SK-N-SH (cell line): ENCODE data around the gene BUB1. TPM values are rescaled to one million over a fixed set of nuclear protein-coding genes. Genes with fewer than 3 reads are reported as not detected.

ENCODE experiments used
- CTCF ChIA-PET: fragments of 300-600, 350-600 bp; formaldehyde crosslinking; extraction: SDS; loops from one replicate; lab custom pipeline; 2021; lab: Yijun Ruan, JAX
- POLR2A ChIA-PET: fragments of 350-600 bp; sonication (Branson Sonifier 250); formaldehyde crosslinking; extraction: SDS; loops from one replicate; lab custom pipeline; 2020; ENCODE audit warnings: antibody characterized with exemption, inconsistent platforms; lab: Yijun Ruan, JAX
- DNase-seq: peaks from one replicate; pipeline ENCODE4 v3.0.0; 2012
- H2AFZ ChIP-seq: fragments of 200-600 bp; sonication (generic); 2 replicates; pipeline ENCODE4 v1.8.1; 2016; ENCODE audit warnings: antibody characterized with exemption, mild to moderate bottlenecking, low read depth
- H3F3A ChIP-seq: fragments of 200-600 bp; sonication (generic); replicated peaks from 2 replicates; pipeline ENCODE3; 2016; ENCODE audit warnings: antibody characterized with exemption, mild to moderate bottlenecking; ENCODE audit not compliant: insufficient read depth
- H3K27ac ChIP-seq, 2 experiments: fragments of 200-500 bp in 1 of 2; fragments of 200-600 bp in 1 of 2; sonication (Bioruptor generic) in 1 of 2; sonication (generic), shearing (Covaris generic) in 1 of 2; 2 replicates each; pipeline versions ENCODE4 v1.5.1 to v1.6.1; 2014 to 2016; ENCODE audit warnings: low read depth in 2 of 2, inconsistent platforms in 1 of 2, low read length in 1 of 2, mild to moderate bottlenecking in 1 of 2, mixed read lengths in 1 of 2
- H3K27me3 ChIP-seq: fragments of 200-600 bp; sonication (generic), shearing (Covaris generic); 2 replicates; pipeline ENCODE4 v1.6.1; 2016; ENCODE audit warnings: mixed run types; ENCODE audit not compliant: insufficient read depth
- H3K36me3 ChIP-seq, 2 experiments: fragments of 200-500 bp in 1 of 2; fragments of 200-600 bp in 1 of 2; sonication (Bioruptor generic) in 1 of 2; sonication (generic) in 1 of 2; replicated peaks in 1 of 2; 2 replicates each; pipeline versions ENCODE3 to v1.5.1; 2014 to 2016; ENCODE audit warnings: low read length in 1 of 2, mild to moderate bottlenecking in 1 of 2; ENCODE audit not compliant: insufficient read depth in 2 of 2, control insufficient read depth in 1 of 2
- H3K4me1 ChIP-seq, 2 experiments: fragments of 200-500 bp in 1 of 2; fragments of 200-600 bp in 1 of 2; sonication (Bioruptor generic) in 1 of 2; sonication (generic), shearing (Covaris generic) in 1 of 2; 2 replicates each; pipeline versions ENCODE4 v1.5.1 to v1.6.1; 2014 to 2016; ENCODE audit warnings: low read depth in 1 of 2, low read length in 1 of 2, mixed run types in 1 of 2; ENCODE audit not compliant: insufficient read depth in 2 of 2, control insufficient read depth in 1 of 2
- H3K4me2 ChIP-seq: fragments of 200-600 bp; sonication (generic), shearing (Covaris generic); 2 replicates; pipeline ENCODE4 v1.6.1; 2017; ENCODE audit warnings: mixed run types
- H3K4me3 ChIP-seq, 2 experiments: fragments of 200-500 bp in 1 of 2; fragments of 200-600 bp in 1 of 2; sonication (Bioruptor generic) in 1 of 2; sonication (generic), shearing (Covaris generic) in 1 of 2; 2 replicates each; pipeline versions ENCODE4 v1.5.1 to v1.8.1; 2014 to 2016; ENCODE audit warnings: low read depth in 2 of 2, inconsistent platforms in 1 of 2, low read length in 1 of 2, mild to moderate bottlenecking in 1 of 2, mixed read lengths in 1 of 2, moderate library complexity in 1 of 2
- H3K79me2 ChIP-seq: fragments of 200-600 bp; sonication (generic); 2 replicates; pipeline ENCODE4 v1.8.1; 2017; ENCODE audit warnings: mild to moderate bottlenecking; ENCODE audit not compliant: insufficient read depth
- H3K9ac ChIP-seq: fragments of 200-600 bp; sonication (generic); 2 replicates; pipeline ENCODE4 v1.6.1; 2017; ENCODE audit warnings: mixed run types
- H3K9me2 ChIP-seq: fragments of 200-600 bp; sonication (generic); 2 replicates; pipeline ENCODE4 v1.6.1; 2017; ENCODE audit warnings: mixed run types
- H3K9me3 ChIP-seq: fragments of 200-600 bp; sonication (generic); 2 replicates; pipeline ENCODE4 v1.6.1; 2017; ENCODE audit warnings: mixed run types, mild to moderate bottlenecking, moderate library complexity
- H4K20me1 ChIP-seq: fragments of 200-600 bp; sonication (generic); 2 replicates; pipeline ENCODE4 v1.6.1; 2017; ENCODE audit warnings: mild to moderate bottlenecking, mixed run types; ENCODE audit not compliant: insufficient read depth
- CHD2 ChIP-seq: fragments of 150-350 bp; IDR thresholded peaks from 2 replicates; pipeline ENCODE4 v1.6.1; 2018; ENCODE audit warnings: low read length; ENCODE audit not compliant: partially characterized antibody
- EP300 ChIP-seq, 2 experiments: IDR thresholded peaks; 2 replicates each; pipeline versions ENCODE4 v1.4.0 to v1.6.1; 2012; ENCODE audit warnings: borderline replicate concordance in 1 of 2, low read depth in 1 of 2, low read length in 1 of 2
- EZH2phosphoT487 ChIP-seq: fragments of 200-600 bp; sonication (generic); IDR thresholded peaks from 2 replicates; pipeline ENCODE4 v1.6.1; 2017; ENCODE audit warnings: low read depth, mixed run types, mild to moderate bottlenecking, antibody characterized with exemption, moderate library complexity, borderline replicate concordance
- FOXJ3 ChIP-seq: sonication (generic); formaldehyde crosslinking; IDR thresholded peaks from 2 replicates; pipeline ENCODE4 v1.5.1; 2020; ENCODE audit warnings: mild to moderate bottlenecking, missing genetic modification reagents
- GATA2 ChIP-seq: sonication (generic); formaldehyde crosslinking; IDR thresholded peaks from 2 replicates; pipeline ENCODE4 v1.5.0; 2020; ENCODE audit warnings: mild to moderate bottlenecking, missing genetic modification reagents
- MEF2A ChIP-seq: IDR thresholded peaks from 2 replicates; pipeline ENCODE4 v1.4.0; 2012; ENCODE audit warnings: low read depth, borderline replicate concordance
- MXI1 ChIP-seq: IDR thresholded peaks from 2 replicates; pipeline ENCODE4 v1.6.1; 2012; ENCODE audit warnings: mild to moderate bottlenecking, low read depth, low read length, improper control_type of control experiment
- NRF1 ChIP-seq: IDR thresholded peaks from 2 replicates; pipeline ENCODE4 v1.6.1; 2012; ENCODE audit warnings: low read depth, mild to moderate bottlenecking, low read length
- POLR2AphosphoS5 ChIP-seq: IDR thresholded peaks from 2 replicates; pipeline ENCODE4 v1.6.1; 2012; ENCODE audit warnings: low read depth, low read length
- RCOR1 ChIP-seq: fragments of 150-350 bp; IDR thresholded peaks from 2 replicates; pipeline ENCODE4 v1.6.1; 2017; ENCODE audit warnings: antibody characterized with exemption, low read length
- REST ChIP-seq: IDR thresholded peaks from 2 replicates; pipeline ENCODE4 v1.6.1; 2012; ENCODE audit warnings: mild to moderate bottlenecking, low read depth, low read length, moderate library complexity
- RFX5 ChIP-seq: IDR thresholded peaks from 2 replicates; pipeline ENCODE4 v1.6.1; 2012; ENCODE audit warnings: mild to moderate bottlenecking, improper control_type of control experiment, low read length
- RXRA ChIP-seq: IDR thresholded peaks from 2 replicates; pipeline ENCODE4 v1.4.0; 2012; ENCODE audit warnings: low read depth, mild to moderate bottlenecking, borderline replicate concordance
- SIN3A ChIP-seq: IDR thresholded peaks from 2 replicates; pipeline ENCODE4 v1.6.1; 2012; ENCODE audit warnings: low read depth, mild to moderate bottlenecking, low read length, moderate library complexity, borderline replicate concordance
- SMC3 ChIP-seq: IDR thresholded peaks from 2 replicates; pipeline ENCODE4 v1.6.1; 2012; ENCODE audit warnings: low read depth, low read length, improper control_type of control experiment
- TCF12 ChIP-seq: IDR thresholded peaks from 2 replicates; pipeline ENCODE4 v1.4.0; 2012
- TEAD4 ChIP-seq: IDR thresholded peaks from 2 replicates; pipeline ENCODE4 v1.4.0; 2012; ENCODE audit warnings: mild to moderate bottlenecking, borderline replicate concordance; ENCODE audit not compliant: insufficient read depth
- WGBS: methylation state at CpG from one replicate; pipeline ENCODE4 v1.1.6; 2017; ENCODE audit warnings: low lambda C conversion rate; 5-methylcytosine and 5-hydroxymethylcytosine counted together
- polyA plus RNA-seq, 3 experiments: library from polyadenylated mRNA; depleted of rRNA; stranded (reverse); fragments of >200 nt; gene quantifications; 2 replicates each; pipeline ENCODE4 v1.2.3, GENCODE V29; 2012
- TF ChIP-seq, protein P1 (sequence below): fragments of 200-600 bp; sonication (generic); IDR thresholded peaks from 2 replicates; pipeline ENCODE4 v1.6.1; 2017; ENCODE audit warnings: antibody characterized with exemption, mild to moderate bottlenecking, moderate library complexity
- TF ChIP-seq, protein P2 (sequence below): fragments of 150-350 bp; IDR thresholded peaks from 2 replicates; pipeline ENCODE4 v1.6.1; 2016; ENCODE audit warnings: mild to moderate bottlenecking, low read depth, low read length
- TF ChIP-seq, protein P3 (sequence below): IDR thresholded peaks from 2 replicates; pipeline ENCODE4 v1.4.0; 2012; ENCODE audit warnings: low read depth, borderline replicate concordance

The BUB1 gene
- polyA plus RNA-seq, 1 of the 3 experiments (the other 2 are of a cell fraction): 9.0 TPM

DNA sequence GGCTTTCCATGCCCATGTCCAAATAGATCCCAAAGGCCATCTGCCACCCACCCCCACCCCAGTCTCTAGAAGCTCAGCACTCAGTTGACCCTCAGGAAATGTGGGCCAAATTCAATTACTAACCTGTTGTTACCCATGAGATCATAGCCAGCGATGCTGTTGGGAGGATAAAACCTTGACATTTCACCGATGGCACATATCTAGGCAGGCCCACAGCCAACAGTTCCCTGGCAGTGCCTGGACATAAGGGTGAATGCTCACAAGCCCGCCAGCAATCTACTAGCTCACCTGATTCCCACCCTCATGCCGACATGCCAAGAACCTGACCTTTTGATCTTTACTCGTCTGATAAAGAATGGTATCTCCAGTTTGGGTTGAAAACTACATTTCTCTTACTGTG lies 42.7 kb upstream of the BUB1 start:
- ChIA-PET POLR2A (no interaction called here), CTCF (interaction anchor here (1.3 kb wide), 3 partner anchors 14 to 35 kb away, joined by 3 to 4 read pairs (median 4); no protein-coding TSS in a partner anchor)
- WGBS: 56% methylated on average over 5 of the region's 5 CpGs
- DNase-seq: no peak
- no peak overlapping the region for H3K27ac ChIP-seq
- H3K4me1 ChIP-seq: peaks cover 0 to under 1% of the 10 kb centered on the region in 2 experiments; a peak in 1 of 4 replicates
- H4K20me1 ChIP-seq: no peaks in the 10 kb centered on the region
- no peak overlapping the region for H3K9ac ChIP-seq
- H3K79me2 ChIP-seq: no peaks in the 10 kb centered on the region
- H3K9me2 ChIP-seq: no peaks in the 10 kb centered on the region
- no peaks in the 10 kb centered on the region for H3F3A ChIP-seq
- H2AFZ ChIP-seq: no peak overlapping the region
- no peaks in the 10 kb centered on the region for H3K9me3 ChIP-seq
- peaks cover 30% of the 10 kb centered on the region for H3K27me3 ChIP-seq
- no peak overlapping the region for H3K4me3 ChIP-seq
- no peaks in the 10 kb centered on the region for H3K36me3 ChIP-seq
- TF ChIP-seq RFX5: no peak
- TF ChIP-seq CHD2: no peak
- TF ChIP-seq REST: no peak
- no peak for TF ChIP-seq GATA2
- no peak for TF ChIP-seq TEAD4
- TF ChIP-seq MEF2A: no peak
- TF ChIP-seq POLR2AphosphoS5: no peak
- TF ChIP-seq MXI1: no peak
- TF ChIP-seq NRF1: no peak
- H3K4me2 ChIP-seq: no peak overlapping the region

DNA sequence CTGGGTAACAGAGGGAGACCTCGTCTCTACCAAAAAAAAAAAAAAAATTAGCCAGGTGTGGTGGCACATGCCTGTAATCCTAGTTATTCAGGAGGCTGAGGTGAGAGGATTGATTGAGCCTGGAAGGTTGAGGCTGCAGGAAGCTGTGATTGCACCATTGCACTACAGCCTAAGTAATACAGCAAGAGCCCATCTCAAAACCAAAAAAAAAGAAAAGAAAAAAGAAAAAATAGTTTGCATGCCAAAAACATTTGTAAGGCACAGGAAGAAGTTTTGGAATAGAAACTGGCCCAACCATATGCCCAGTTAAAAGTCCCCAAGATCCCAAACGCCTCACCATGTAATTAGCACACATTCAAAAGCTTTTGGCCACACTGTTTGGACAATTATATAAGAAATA lies 41.1 kb upstream of the BUB1 start:
- Histone ChIP-seq H2AFZ (no peak overlapping the region), H3K4me2 (no peak overlapping the region), H3K27me3 (peaks cover 22% of the 10 kb centered on the region), H3K9ac (no peak overlapping the region), H3K4me3 (no peak overlapping the region), H3K27ac (no peak overlapping the region), H3K4me1 (no peaks in the 10 kb centered on the region), H3K9me2 (no peaks in the 10 kb centered on the region), H3K36me3 (no peaks in the 10 kb centered on the region), H3K79me2 (no peaks in the 10 kb centered on the region), H3F3A (no peaks in the 10 kb centered on the region), H3K9me3 (no peaks in the 10 kb centered on the region), H4K20me1 (no peaks in the 10 kb centered on the region)
- DNase-seq: no peak
- ChIA-PET POLR2A (no interaction called here), CTCF (interaction anchor here (1.2 to 1.3 kb wide), 2 partner anchors 7 to 13 kb away, joined by 3 to 4 read pairs; no protein-coding TSS in a partner anchor)
- 26% methylated on average over 2 of the region's 2 CpGs for WGBS
- TF ChIP-seq SMC3 (no peak), RCOR1 (no peak), TEAD4 (no peak), FOXJ3 (CRISPR knock-in tag) (no peak), TCF12 (no peak), SIN3A (no peak), EP300 (IDR thresholded peaks at IDR 0.05; ENCODE audit: borderline replicate concordance in 1 of 2, low read depth in 1 of 2, low read length in 1 of 2) (no peak), RXRA (no peak), MEF2A (no peak), NRF1 (no peak), EZH2phosphoT487 (no peak)
- TF ChIP-seq, protein P1, sequence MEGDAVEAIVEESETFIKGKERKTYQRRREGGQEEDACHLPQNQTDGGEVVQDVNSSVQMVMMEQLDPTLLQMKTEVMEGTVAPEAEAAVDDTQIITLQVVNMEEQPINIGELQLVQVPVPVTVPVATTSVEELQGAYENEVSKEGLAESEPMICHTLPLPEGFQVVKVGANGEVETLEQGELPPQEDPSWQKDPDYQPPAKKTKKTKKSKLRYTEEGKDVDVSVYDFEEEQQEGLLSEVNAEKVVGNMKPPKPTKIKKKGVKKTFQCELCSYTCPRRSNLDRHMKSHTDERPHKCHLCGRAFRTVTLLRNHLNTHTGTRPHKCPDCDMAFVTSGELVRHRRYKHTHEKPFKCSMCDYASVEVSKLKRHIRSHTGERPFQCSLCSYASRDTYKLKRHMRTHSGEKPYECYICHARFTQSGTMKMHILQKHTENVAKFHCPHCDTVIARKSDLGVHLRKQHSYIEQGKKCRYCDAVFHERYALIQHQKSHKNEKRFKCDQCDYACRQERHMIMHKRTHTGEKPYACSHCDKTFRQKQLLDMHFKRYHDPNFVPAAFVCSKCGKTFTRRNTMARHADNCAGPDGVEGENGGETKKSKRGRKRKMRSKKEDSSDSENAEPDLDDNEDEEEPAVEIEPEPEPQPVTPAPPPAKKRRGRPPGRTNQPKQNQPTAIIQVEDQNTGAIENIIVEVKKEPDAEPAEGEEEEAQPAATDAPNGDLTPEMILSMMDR: no peak
- TF ChIP-seq, protein P2, sequence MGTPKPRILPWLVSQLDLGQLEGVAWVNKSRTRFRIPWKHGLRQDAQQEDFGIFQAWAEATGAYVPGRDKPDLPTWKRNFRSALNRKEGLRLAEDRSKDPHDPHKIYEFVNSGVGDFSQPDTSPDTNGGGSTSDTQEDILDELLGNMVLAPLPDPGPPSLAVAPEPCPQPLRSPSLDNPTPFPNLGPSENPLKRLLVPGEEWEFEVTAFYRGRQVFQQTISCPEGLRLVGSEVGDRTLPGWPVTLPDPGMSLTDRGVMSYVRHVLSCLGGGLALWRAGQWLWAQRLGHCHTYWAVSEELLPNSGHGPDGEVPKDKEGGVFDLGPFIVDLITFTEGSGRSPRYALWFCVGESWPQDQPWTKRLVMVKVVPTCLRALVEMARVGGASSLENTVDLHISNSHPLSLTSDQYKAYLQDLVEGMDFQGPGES: no peak
- TF ChIP-seq, protein P3, sequence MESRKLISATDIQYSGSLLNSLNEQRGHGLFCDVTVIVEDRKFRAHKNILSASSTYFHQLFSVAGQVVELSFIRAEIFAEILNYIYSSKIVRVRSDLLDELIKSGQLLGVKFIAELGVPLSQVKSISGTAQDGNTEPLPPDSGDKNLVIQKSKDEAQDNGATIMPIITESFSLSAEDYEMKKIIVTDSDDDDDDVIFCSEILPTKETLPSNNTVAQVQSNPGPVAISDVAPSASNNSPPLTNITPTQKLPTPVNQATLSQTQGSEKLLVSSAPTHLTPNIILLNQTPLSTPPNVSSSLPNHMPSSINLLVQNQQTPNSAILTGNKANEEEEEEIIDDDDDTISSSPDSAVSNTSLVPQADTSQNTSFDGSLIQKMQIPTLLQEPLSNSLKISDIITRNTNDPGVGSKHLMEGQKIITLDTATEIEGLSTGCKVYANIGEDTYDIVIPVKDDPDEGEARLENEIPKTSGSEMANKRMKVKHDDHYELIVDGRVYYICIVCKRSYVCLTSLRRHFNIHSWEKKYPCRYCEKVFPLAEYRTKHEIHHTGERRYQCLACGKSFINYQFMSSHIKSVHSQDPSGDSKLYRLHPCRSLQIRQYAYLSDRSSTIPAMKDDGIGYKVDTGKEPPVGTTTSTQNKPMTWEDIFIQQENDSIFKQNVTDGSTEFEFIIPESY: no peak
